Thyroid gland (tissue), 4 donors: ENCODE measurements around the gene POLR3B.

ENCODE experiments used
- CTCF ChIP-seq, 6 experiments: fragments of 200-600 bp in 3 of 6; fragments of 450-650 bp in 3 of 6; sonication (generic) in 3 of 6; IDR thresholded peaks; one replicate each; pipeline ENCODE4 v1.5.1; 2016 to 2019; ENCODE audit warnings: antibody characterized with exemption in 6 of 6, mild to moderate bottlenecking in 2 of 6, inconsistent platforms in 1 of 6, moderate library complexity in 1 of 6
- POLR2A ChIP-seq, 2 donors: fragments of 450-650 bp; IDR thresholded peaks; one replicate each; pipeline ENCODE4 v1.6.1; 2017; ENCODE audit warnings: antibody characterized with exemption in 2 of 2, mild to moderate bottlenecking in 2 of 2, moderate library complexity in 1 of 2

GRCh38 chr12:106378788-106379187, 21.2 kb downstream of the POLR3B start:
- TF ChIP-seq POLR2A (IDR thresholded peaks at IDR 0.05): no peak
- TF ChIP-seq CTCF (IDR thresholded peaks at IDR 0.05): no peak
